ENCODE data around the gene LRRC8E.

The LRRC8E gene

GRCh38 chr19:7932276-7932929, 44.1 kb downstream of the LRRC8E start:
- DNase-seq (ENCODE audit: low read depth, low spot score): no peak

GRCh38 chr19:7932930-7933300, 44.6 kb downstream of the LRRC8E start:
- no peak for DNase-seq (ENCODE audit: low read depth, low spot score)

- DNase-seq (ENCODE audit: low read depth, low spot score): peak; percentile 24
Observed at GRCh38 chr19:7933411-7933810, 45.1 kb downstream of the LRRC8E start.

- DNase-seq (ENCODE audit: low read depth, low spot score): no peak
Observed at GRCh38 chr19:7933828-7934725, 45.8 kb downstream of the LRRC8E start.

GRCh38 chr19:7934766-7935165, 46.5 kb downstream of the LRRC8E start:
- DNase-seq (ENCODE audit: low read depth, low spot score): no peak

GRCh38 chr19:7940841-7941240, 52.5 kb downstream of the LRRC8E start:
- no peak for DNase-seq (ENCODE audit: low read depth, low spot score)

- DNase-seq (ENCODE audit: low read depth, low spot score): no peak
Observed at GRCh38 chr19:7941895-7942596, 53.7 kb downstream of the LRRC8E start.

GRCh38 chr19:7942981-7943443, 54.7 kb downstream of the LRRC8E start:
- DNase-seq (ENCODE audit: low read depth, low spot score): no peak

- peak; percentile 100 for DNase-seq (ENCODE audit: low read depth, low spot score)
Observed at GRCh38 chr19:7943444-7944176, 55.3 kb downstream of the LRRC8E start, which contains the start of gene TIMM44. Gene TIMM44, minus strand, starts transcription at chr19:7943666. Its CDS starts 15 bp downstream, at chr19:7943651.

- peak; percentile 95 for DNase-seq (ENCODE audit: low read depth, low spot score)
Observed at GRCh38 chr19:7944177-7944761, 56.0 kb downstream of the LRRC8E start.

- DNase-seq (ENCODE audit: low read depth, low spot score): no peak
Observed at GRCh38 chr19:7947939-7948338, 59.6 kb downstream of the LRRC8E start.
